CD4-positive, alpha-beta T cell treated with Interleukin-1 beta for 1 hour (primary cell): ENCODE measurements around the gene SNAPC2.

Experiments
- DNase-seq, 2 donors: peaks; one replicate each; pipeline ENCODE4 v3.0.0-alpha.2; 2020 to 2022

SNAPC2 gene, protein sequence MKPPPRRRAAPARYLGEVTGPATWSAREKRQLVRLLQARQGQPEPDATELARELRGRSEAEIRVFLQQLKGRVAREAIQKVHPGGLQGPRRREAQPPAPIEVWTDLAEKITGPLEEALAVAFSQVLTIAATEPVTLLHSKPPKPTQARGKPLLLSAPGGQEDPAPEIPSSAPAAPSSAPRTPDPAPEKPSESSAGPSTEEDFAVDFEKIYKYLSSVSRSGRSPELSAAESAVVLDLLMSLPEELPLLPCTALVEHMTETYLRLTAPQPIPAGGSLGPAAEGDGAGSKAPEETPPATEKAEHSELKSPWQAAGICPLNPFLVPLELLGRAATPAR

DNA sequence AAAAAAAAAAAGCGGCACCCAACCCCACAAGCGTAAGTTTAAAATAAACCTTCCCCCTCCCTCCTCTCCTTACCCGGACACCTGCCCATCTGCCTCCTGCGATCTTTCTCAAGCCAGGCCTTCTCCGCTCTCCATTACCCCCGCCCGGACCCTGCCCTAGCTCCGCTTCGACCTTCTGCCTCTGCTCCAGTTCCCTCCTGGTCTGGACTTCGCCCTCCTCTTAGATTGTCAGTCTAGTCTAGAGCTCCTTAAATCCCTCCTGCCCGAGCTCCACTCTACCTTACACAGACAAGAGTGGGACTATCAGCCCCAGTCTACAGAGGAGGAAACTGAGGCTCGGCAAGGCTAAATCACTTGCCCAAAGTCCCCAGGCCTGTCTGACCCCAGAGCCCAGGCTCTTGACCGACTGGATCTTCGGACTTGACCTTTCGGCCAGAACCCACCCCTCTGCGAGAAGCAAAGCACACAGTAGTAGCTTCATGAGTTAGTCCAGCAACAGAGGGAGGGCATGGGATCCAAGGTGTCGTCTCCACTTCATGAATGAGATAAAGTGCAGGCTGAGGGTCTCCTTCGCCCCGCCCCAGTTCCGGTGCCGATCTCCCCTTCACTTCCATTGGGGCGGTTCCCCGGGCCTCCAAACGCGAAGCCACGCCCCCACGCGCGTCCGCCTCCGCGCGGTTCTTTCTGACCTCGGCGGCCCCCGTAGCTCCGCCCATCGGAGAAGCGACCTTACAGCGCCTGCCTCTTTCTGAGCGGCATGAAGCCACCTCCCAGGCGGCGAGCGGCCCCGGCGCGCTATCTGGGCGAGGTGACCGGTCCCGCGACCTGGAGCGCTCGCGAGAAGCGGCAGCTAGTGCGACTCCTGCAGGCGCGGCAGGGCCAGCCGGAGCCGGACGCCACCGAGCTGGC, at the start of gene SNAPC2:
TSS of gene SNAPC2 (plus strand) at position 729 of the 909 bp plus-strand sequence. CDS start at position 758, 29 bp downstream.
- DNase-seq = peak; percentile 97

DNA sequence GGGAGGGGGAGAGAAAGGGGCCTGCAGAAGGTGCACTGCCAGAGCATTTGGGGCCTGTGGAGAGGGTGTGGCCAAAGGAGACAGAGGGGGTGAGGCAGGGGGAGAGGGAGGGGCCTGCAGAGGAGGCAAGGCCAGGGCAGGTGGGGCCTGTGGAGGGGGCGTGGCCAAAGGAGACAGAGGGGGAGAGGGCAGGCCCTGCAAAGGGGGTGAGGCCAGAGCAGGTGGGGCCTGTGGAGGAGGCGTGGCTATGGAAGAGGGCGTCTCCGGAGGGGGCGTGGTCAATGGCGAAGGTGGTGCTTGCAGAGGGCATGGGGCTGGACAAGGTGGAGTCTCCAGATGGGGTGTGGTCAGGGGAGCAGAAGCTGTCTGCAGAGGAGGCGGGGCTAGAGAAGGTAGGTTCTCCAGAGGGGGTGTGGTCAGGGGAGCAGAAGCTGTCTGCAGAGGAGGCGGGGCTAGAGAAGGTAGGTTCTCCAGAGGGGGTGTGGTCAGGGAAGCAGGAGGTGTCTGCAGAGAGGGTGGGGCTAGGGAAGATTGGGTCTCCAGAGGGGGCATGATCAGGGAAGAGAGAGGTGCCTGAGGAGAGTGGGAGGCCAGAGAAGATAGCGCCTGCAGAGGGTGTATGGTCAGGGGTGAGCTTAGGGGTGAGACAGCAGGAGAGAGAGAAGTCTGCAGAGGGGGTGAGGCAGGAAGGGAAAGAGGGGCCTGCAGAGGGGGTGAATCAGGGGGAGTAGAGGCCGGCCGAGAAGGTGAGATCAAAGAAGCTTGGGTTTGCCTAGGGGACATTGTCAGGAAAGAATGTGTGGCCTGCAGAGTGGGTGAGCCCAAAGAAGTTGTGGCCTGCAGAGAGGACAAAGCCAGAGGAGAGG, 49.3 kb upstream of the SNAPC2 start:
- DNase-seq = peak; percentile 57 to 70

DNA sequence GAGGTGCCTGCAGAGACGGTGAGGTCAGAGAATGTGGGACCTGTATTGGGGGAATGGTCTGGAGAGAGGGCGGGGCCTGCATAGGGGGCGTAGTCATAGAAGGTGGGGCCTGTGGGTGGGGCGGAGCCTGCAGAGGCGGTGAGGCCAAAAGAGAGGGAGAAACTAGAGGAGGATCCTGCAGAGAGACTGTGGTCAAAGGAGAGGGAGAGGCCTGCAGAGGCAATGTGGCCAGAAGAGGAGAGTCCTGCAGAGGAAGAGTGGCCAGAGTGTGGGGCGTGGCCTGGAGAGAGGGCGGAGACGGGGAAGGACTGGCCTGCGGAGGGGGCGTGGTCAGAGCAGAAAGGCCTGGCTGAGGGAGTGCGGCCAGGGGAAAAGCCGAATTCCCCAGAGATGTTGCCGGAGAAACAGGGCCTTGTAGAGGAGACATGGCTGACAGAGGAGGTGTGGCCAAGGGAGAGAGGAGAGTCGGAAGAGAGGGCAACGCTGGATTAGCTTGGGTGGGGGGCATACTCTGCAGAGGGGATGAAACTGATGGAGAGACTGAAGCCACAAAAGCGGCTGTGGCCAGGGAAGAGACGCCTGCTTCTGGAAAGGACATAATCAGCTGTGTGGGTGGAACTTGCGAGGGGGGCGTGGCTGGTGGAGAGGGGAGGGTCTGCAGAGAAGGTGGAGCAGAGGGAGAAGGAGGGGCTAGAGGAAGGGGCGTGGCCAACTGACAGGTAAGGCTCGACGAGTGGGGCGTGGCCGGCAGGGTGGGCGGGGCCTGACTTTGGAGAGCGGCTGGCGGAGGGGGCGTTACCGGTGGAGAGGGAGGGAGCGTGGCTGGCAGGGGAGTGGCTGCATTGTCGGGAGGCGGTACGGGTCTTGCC, 48.5 kb upstream of the SNAPC2 start:
- DNase-seq = peak; percentile 88 to 89

DNA sequence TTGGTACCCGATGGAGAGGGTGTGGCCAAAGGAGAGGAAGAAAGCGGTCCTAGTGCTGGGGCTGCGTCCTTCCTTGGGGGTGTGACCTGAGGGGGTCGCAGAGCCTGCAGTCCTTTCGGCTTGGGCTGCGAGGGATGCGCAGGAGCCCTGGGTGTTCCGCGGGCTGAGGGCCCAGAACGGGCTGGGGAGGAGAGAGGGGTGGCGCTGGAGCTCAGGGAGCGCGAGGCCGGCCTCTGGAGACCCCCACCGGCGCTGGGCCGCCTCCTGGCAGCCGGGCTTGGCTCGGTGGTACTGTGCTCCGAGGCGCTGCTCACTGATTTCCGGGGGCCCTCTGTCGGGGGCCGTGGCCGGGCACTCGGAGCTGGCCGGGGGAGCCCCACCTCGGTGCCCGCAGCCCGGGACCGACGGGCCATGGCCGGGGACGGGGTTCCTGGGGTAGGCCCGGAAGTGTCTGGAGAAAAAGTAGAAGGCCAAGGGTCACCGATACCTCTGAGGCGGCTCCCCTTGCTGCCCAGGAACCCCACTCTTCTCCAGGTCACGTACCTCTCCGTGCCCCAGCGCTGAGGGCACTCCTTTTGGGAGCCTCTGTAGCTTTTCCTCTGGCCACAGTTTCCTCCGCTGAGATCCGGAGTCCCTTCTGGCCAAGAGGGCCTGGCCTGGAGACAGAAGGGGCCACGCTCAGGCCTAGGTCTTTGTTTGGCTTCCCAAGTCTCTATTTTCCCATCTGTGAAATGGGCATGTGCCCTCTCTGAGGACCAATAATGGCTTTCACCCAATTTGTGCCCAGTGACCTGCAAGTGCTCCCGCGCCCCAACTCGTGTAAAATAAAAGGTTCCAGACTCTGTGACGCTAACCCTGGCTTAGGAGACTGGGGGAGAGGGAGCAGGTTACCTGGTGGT, 47.6 kb upstream of the SNAPC2 start:
- DNase-seq = no peak

DNA sequence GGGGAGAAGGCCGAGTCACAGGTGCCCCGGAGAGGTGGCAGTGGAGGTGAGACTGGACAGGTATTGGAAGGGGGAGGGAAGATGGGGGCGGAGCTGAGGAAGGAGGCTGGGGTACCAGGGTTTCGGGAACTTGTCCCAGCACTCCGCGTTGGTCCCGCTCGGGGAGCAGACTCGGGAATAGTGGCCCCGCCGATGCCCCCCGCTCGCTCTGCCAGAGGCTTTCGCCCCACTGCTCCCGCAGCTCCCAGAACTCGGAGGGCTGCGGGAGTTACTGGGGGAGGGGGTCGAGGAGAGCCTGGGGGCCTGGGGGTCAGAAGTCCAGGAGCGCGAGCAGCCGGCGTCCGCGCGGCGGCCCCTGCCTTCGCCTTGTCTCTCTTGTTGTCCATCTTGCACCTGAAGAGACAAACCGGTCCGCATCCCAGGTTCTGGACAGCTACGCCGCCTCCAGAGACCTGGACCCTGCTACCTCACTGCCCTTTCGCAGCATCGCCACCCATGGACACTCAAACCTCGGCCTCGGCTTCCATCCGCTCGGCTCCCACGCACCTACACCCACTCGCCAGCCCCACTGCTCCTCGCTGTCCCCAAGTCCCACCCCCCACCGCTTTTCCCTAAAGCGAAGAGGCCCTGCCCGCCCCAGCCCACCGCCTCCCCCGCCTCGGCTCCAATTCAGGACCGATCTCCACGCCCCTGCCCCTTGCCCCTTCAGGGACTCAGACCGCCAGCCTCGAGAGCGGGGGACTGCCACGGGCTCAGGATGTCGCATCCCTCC, 46.6 kb upstream of the SNAPC2 start:
- no peak for DNase-seq

- DNase-seq = peak in 1 of 2 donors; percentile 7
Observed at GRCh38 chr19:7874076-7874896, 45.9 kb upstream of the SNAPC2 start, which contains the start of gene PRR36. TSS of gene PRR36 (minus strand) at chr19:7874390. CDS start at chr19:7873689, 701 bp downstream.

DNA sequence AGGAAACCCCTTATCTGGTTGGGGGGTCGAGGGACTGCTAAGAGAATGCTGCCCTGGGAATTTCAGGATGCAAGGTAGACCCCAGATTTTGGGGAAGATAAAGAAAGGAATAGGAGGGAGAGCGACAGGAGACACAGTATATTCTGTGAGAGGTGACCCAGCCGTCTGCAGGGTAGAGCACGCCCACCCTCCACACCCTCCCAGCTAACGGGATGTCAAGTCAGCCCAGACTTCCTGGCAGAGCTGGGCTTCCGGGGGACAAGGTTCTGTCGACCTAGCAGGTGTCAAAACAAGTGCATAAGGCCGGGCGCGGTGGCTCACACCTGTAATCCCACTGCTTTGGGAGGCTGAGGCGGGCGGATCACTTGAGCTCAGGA, 45.3 kb upstream of the SNAPC2 start:
- DNase-seq = no peak

GRCh38 chr19:7877249-7877836, 42.8 kb upstream of the SNAPC2 start:
- DNase-seq = no peak

- no peak for DNase-seq
Observed at GRCh38 chr19:7879111-7879807, 40.9 kb upstream of the SNAPC2 start.

- DNase-seq = no peak
Observed at GRCh38 chr19:7879836-7880235, 40.3 kb upstream of the SNAPC2 start.

DNA sequence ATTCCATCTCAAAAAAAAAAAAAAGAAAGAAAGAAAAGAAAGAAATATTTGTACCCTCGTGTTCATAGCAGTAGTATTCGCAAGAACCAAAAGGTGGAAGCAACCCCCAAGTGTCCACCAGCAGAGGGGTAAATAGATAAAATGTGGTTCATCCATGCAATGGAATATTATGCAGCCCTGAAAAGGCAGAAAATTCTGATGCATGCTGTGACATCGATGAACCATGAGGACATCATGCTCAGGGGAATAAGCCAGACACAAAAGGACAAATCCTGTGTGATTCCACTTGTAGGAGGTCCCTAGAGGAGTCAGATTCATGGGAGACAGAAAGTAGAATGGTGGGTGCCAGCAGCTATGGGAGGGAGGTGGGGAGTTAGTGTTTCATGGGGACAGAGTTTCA, 38.2 kb upstream of the SNAPC2 start:
- no peak for DNase-seq

GRCh38 chr19:7883105-7883504, 37.0 kb upstream of the SNAPC2 start:
- DNase-seq = no peak

GRCh38 chr19:7883796-7884570, 36.2 kb upstream of the SNAPC2 start:
- no peak for DNase-seq

- no peak for DNase-seq
Observed at GRCh38 chr19:7885818-7886217, 34.3 kb upstream of the SNAPC2 start.

DNA sequence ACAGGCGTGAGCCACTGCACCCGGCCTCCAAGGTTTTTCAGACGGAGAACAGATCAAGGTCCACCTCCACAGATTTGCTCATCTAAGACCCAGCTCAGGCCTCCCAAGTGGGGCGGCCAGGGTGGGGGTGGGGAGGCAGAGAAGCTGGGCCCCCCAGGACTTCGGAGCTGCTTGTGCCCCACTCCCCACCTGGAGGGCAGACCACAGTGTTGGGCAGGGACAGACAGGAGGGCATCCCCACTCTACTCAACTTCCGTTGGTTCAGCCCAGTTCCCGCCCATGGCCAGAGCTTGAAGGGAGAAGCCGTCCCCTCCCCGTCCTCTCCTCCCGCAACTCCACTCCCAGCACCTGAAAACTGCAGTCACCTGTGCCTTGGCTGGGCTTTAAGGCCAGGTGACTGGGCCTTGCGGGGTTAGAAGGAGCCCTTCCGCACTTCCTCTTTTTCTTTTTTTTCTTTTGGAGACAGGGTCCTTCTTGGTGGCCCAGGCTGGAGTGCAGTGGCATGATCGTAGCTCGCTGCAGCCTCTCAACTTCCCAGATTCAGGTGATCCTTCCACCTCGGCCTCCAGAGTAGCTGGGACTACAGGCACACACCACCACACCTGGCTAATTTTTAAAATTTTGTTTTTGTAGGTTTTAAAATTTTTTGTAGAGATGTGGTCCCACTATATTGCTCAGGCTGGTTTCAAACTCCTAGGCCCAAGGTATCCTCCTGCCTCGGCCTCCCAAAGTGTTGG, 32.6 kb upstream of the SNAPC2 start:
- DNase-seq = no peak

DNA sequence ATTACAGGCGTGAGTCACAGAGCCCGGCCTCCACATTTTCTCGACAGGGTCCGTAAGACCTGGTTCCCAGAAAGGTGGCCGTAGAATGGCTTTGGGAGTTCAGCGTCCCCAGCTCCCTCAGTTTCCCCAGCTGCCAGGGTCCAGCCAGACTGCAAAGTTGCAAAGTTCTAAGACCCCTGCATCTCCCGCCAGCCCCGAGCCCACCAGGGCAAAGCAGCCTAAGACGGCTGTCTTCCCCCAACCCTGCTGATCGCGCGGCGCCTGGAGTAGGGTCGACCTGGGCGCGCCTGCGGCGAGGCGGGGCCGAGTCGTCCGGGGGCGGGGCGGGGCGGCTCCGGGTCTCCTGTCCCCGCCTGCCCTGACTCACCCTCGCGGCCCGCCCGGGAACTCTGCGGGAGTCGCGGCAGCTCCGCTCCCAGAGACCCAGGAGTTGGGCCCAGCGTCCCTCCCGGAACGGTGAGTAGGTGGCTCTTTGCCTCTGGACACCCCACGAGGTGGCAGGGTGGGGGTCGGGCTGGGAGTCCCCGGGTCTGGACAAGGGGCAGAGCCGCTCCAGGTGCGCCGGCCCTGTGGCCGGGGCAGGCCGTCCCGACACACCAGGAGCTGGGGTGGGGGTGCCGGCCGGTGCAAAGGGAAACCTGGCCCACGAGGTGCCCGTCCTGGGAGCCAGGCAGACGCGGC, 31.9 kb upstream of the SNAPC2 start, which contains the start of gene LRRC8E:
TSS of gene LRRC8E (plus strand) at position 366 of the 681 bp plus-strand sequence. CDS start 7,094 bp downstream, outside the sequence.
- peak in 1 of 2 donors; percentile 20 for DNase-seq
